ENCODE results near the gene EXOC3L4. TPM values are rescaled to one million over a fixed set of nuclear protein-coding genes. Genes with fewer than 3 reads are reported as not detected.
"Not testable (repeated sequence)": the region's sequence is repeated elsewhere in the genome, so short reads cannot be mapped to it uniquely, and the experiment has no call there.

EXOC3L4 gene
- total RNA-seq, 1 donor from 2014 or later = 0.17 TPM

DNA sequence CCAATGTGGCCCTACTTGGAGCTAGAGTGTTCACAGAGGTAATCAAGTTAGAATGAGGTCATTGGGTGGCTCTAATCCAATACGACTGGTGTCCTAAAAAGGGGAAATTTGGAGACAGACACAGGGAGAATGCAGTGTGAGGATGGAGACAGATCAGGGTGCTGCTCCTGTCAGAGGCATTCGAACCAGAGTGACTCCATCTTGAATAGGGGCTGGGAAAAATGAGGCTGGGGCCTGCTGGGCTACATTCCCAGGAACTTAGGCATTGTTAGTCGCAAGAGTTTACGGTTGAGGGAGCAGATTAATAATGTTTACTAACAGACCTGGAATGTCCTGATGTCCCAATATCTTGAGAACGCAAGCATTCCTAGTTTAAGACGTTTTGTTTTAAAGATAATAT lies 49.0 kb downstream of the EXOC3L4 start:
- DNase-seq (ENCODE audit: low read depth) = no peak
- no peak overlapping the region for H3K4me3 ChIP-seq (ENCODE audit: low read depth, low read length)
- TF ChIP-seq, protein P1, sequence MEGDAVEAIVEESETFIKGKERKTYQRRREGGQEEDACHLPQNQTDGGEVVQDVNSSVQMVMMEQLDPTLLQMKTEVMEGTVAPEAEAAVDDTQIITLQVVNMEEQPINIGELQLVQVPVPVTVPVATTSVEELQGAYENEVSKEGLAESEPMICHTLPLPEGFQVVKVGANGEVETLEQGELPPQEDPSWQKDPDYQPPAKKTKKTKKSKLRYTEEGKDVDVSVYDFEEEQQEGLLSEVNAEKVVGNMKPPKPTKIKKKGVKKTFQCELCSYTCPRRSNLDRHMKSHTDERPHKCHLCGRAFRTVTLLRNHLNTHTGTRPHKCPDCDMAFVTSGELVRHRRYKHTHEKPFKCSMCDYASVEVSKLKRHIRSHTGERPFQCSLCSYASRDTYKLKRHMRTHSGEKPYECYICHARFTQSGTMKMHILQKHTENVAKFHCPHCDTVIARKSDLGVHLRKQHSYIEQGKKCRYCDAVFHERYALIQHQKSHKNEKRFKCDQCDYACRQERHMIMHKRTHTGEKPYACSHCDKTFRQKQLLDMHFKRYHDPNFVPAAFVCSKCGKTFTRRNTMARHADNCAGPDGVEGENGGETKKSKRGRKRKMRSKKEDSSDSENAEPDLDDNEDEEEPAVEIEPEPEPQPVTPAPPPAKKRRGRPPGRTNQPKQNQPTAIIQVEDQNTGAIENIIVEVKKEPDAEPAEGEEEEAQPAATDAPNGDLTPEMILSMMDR (conservative IDR thresholded peaks at IDR 0.05; ENCODE audit: low read depth, low read length) = no peak

DNA sequence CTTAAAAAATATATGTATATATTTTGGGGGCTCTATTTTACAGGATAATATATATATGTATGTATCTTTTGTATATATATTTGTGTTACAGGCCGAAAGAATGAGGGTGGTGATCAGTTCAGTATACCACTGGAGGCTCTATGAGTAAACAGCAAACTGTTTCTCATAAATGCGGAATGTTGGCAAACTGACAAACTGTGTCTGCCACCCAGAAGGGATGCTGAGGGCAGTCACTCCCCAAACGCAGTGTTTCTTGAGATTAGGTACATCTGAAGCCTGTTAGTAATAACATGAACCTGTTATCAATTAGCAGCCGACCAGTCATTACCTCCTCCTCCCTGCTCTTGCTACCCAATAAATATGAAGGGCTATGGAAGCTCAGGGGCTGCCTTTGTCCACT lies 49.6 kb downstream of the EXOC3L4 start:
- TF ChIP-seq, protein P1 (conservative IDR thresholded peaks at IDR 0.05; ENCODE audit: low read depth, low read length) = no peak
- H3K4me3 ChIP-seq (ENCODE audit: low read depth, low read length) = no peak overlapping the region
- DNase-seq (ENCODE audit: low read depth) = no peak

DNA sequence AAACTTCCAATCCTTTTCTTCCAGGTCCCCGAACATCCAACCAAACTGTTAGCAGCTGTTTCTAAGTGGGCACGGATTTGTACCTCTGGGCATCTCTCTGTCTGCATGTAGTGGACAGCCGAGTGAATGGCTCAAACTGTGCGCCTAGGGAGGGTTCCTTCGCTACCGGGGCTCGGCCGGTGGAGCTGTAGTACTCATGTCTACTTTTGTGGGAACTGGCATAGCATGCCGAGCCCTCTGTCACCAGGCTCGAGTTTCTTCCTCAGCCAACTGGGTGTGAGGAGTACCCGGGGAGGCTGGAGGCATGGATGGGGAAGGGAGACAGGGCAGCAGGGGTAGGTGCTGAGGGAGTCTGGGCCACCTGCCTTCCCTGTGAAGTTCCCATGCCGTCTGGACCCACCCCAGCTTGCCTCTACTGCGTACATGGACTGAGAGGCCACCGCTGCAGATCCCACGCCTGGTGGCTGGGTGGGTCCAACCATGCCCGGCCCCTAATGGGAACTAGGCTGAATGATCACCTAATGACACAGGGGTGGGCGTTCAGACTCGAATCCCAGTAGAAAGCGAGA lies 51.7 kb downstream of the EXOC3L4 start:
- DNase-seq (ENCODE audit: low read depth) = no peak
- H3K4me3 ChIP-seq (ENCODE audit: low read depth, low read length) = no peak overlapping the region
- TF ChIP-seq, protein P1 (conservative IDR thresholded peaks at IDR 0.05; ENCODE audit: low read depth, low read length) = no peak

DNA sequence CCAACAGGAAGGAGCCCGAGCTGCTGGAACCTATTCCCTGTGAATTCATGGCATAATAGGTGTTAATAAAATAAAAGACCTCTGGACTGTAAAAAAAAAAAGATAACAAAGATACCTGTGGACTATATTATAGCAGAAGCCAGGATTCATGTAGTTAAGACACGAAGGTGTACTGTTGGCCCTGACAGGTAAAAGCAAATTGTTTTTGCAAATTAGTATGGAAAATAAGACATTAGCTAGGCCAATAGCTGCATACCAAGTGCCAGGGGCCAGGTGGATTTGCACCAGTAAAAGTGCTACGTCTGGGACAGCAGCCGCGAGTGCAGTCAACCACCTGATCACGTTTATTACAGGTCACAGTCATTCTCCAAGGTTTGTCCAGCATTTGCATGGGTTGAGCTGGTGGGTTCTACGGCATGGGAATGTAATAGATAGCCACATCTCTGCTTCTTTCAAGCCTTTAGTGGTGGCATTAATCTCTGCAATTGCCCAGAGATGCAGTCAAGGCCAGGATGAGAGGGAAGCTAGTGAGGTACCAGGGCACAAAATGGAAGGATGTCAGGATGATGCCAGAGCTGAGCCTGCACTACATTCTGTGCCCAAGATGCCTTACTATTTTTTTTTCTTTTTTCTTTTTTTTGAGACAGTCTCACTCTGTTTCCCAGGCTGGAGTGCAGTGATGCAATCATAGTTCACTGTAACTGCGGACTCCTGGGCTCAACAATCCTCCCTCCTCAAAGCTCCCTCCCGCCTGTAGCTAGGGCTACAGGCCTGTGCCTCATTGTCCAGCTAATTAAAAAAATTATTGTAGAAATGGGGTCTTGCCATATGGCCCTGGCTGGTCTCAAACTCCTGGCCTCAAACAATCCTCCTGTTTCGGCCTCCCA lies 55.1 kb downstream of the EXOC3L4 start:
- no peak for DNase-seq (ENCODE audit: low read depth)
- TF ChIP-seq, protein P1 (conservative IDR thresholded peaks at IDR 0.05; ENCODE audit: low read depth, low read length) = no peak
- no peak overlapping the region for H3K4me3 ChIP-seq (ENCODE audit: low read depth, low read length)

DNA sequence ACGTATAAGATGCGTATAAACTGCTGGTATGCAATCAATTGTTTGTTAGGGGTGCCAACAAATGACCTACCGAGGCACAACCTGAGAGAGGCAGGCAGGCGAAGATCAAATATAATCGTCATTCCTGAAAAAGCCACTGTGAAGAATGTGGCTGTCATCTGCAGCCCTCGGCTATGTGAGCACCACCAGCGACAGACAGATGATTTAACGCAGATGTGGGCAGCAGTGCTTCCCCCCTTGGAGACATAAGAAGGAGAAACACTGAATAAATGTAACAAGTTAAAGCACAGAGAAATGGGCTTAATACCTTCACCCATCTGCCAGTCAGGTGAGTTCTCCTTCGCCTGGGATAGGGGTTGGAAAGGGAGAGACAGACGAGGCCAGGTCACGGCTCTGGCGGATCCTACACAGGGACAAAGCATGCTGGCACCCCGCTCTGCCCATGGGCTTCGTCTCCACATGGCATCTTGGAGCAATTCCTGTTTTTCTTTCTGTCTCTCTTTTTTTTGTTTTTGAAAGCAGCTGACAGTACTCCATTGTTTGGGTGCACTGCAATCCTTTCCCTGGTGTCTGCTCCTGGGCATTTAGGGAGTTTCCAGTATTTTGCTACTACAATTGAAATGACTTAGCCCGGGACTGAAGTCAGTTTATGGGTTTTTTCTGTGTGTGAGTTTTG lies 56.9 kb downstream of the EXOC3L4 start:
- no peak for DNase-seq (ENCODE audit: low read depth)
- H3K4me3 ChIP-seq (ENCODE audit: low read depth, low read length) = no peak overlapping the region
- TF ChIP-seq, protein P1 (conservative IDR thresholded peaks at IDR 0.05; ENCODE audit: low read depth, low read length) = no peak

DNA sequence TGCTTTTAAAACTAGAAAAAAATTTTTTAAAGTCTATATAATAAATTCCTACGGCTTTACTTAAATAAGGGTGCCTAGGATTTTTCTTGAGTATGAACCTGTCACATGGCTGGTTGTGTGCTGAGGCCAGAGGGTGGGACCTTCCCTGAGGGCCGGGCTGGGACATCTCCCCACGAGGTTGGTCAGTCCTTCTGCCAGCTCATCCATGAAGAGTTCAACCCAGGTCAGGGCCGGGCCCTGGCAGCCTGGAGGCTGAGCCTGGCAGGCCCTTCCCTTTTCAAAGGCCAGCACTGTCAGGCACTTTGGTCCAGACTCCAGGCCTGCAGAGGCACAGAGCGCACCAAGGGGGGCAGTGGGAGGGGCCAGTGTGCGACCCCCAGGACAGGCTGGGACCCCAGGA lies 60.5 kb downstream of the EXOC3L4 start:
- no peak overlapping the region for H3K4me3 ChIP-seq (ENCODE audit: low read depth, low read length)
- no peak for DNase-seq (ENCODE audit: low read depth)
- TF ChIP-seq, protein P1 (conservative IDR thresholded peaks at IDR 0.05; ENCODE audit: low read depth, low read length) = no peak

DNA sequence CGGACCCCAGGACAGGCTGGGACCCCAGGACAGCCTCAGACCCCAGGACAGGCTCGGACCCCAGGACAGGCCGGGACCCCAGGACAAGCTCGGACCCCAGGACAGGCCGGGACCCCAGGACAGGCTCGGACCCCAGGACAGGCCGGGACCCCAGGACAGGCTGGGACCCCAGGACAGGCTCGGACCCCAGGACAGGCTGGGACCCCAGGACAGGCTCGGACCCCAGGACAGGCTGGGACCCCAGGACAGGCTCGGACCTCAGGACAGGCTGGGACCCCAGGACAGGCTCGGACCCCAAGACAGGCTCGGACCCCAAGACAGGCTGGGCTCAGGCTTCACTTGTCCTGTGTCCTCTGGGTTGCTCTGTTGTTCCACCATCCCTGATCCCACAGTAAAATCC lies 60.9 kb downstream of the EXOC3L4 start:
- H3K4me3 ChIP-seq (ENCODE audit: low read depth, low read length); DNase-seq (ENCODE audit: low read depth): not testable (repeated sequence)
